HPDE6-E6E7 (cell line): ENCODE results near the gene HOMEZ.
A peak's percentile ranks its signal among the peaks of the same experiment; 100 is the strongest.
"Not testable (repeated sequence)": the region's sequence is repeated elsewhere in the genome, so short reads cannot be mapped to it uniquely, and the experiment has no call there.

Experiments
- DNase-seq: peaks from one replicate; pipeline ENCODE4 v3.0.0; 2011; ENCODE audit warnings: missing footprints; ENCODE audit errors: extremely low spot score

The HOMEZ gene

GRCh38 chr14:23281247-23281646 lies 4.7 kb downstream of the HOMEZ start:
- no peak for DNase-seq

- not testable (repeated sequence) for DNase-seq
Observed at GRCh38 chr14:23277928-23278327, 8.0 kb downstream of the HOMEZ start.

GRCh38 chr14:23277189-23277588 lies 8.7 kb downstream of the HOMEZ start:
- DNase-seq, result no peak

GRCh38 chr14:23275412-23275811 lies 10.5 kb downstream of the HOMEZ start:
- no peak for DNase-seq

GRCh38 chr14:23269193-23269592 lies 16.7 kb downstream of the HOMEZ start:
- no peak for DNase-seq

GRCh38 chr14:23260849-23261248 lies 25.1 kb downstream of the HOMEZ start:
- not testable (repeated sequence) for DNase-seq

GRCh38 chr14:23259426-23259825 lies 26.5 kb downstream of the HOMEZ start:
- no peak for DNase-seq

GRCh38 chr14:23258256-23258655 lies 27.7 kb downstream of the HOMEZ start:
- no peak for DNase-seq

- DNase-seq, result no peak
Observed at GRCh38 chr14:23252420-23253333, 33.3 kb downstream of the HOMEZ start.

GRCh38 chr14:23252006-23252405 lies 33.9 kb downstream of the HOMEZ start:
- DNase-seq, result no peak

GRCh38 chr14:23249824-23250223 lies 36.1 kb downstream of the HOMEZ start:
- no peak for DNase-seq

GRCh38 chr14:23248601-23249000 lies 37.3 kb downstream of the HOMEZ start:
- DNase-seq, result no peak

GRCh38 chr14:23245282-23245681 lies 40.6 kb downstream of the HOMEZ start:
- no peak for DNase-seq

GRCh38 chr14:23243066-23243465 lies 42.9 kb downstream of the HOMEZ start:
- DNase-seq, result no peak

GRCh38 chr14:23242076-23242475 lies 43.9 kb downstream of the HOMEZ start:
- DNase-seq, result no peak

- DNase-seq, result not testable (repeated sequence)
Observed at GRCh38 chr14:23241061-23241715, 44.7 kb downstream of the HOMEZ start.

- no peak for DNase-seq
Observed at GRCh38 chr14:23240661-23241060, 45.3 kb downstream of the HOMEZ start.

GRCh38 chr14:23237772-23238594 lies 47.9 kb downstream of the HOMEZ start, which contains the start of gene RNF212B:
Gene RNF212B, plus strand, starts transcription at chr14:23237936. Its CDS starts 2,410 bp downstream, at chr14:23240346.
- DNase-seq, result peak; percentile 97

- DNase-seq, result not testable (repeated sequence)
Observed at GRCh38 chr14:23232241-23232808, 53.6 kb downstream of the HOMEZ start.

GRCh38 chr14:23228812-23229211 lies 57.1 kb downstream of the HOMEZ start:
- DNase-seq, result no peak

GRCh38 chr14:23227566-23227965 lies 58.4 kb downstream of the HOMEZ start:
- no peak for DNase-seq

- DNase-seq, result not testable (repeated sequence)
Observed at GRCh38 chr14:23224958-23225357, 61.0 kb downstream of the HOMEZ start.
